ENCODE results near the gene WFDC12.
A peak's percentile ranks its signal among the peaks of the same experiment; 100 is the strongest.
"Not testable (repeated sequence)": the region's sequence is repeated elsewhere in the genome, so short reads cannot be mapped to it uniquely, and the experiment has no call there.

Gene WFDC12, protein sequence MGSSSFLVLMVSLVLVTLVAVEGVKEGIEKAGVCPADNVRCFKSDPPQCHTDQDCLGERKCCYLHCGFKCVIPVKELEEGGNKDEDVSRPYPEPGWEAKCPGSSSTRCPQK

DNA sequence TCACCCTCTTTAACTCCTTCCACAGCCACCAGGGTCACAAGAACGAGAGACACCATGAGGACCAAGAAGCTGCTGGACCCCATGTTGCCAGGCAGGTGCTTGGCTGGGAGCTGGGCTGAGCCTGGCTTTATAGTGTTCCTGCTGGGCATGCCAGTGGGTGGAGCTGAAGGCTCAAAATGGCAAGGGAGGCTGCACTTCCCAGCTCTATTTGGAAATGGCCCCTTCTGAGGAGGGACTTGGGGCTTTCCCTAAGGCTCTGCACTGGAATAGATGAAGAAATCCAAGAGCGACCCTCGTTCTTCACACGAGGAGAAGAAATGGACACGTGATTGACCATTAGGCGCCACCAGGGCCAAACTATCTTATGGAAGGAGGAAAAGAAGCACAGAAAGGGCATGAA lies at the start of gene WFDC12:
Gene WFDC12 (minus strand): TSS at position 101 of the 400 bp plus-strand sequence. CDS start 18 bp downstream, at position 83.
- DNase-seq (ENCODE audit: low read depth): no peak

DNA sequence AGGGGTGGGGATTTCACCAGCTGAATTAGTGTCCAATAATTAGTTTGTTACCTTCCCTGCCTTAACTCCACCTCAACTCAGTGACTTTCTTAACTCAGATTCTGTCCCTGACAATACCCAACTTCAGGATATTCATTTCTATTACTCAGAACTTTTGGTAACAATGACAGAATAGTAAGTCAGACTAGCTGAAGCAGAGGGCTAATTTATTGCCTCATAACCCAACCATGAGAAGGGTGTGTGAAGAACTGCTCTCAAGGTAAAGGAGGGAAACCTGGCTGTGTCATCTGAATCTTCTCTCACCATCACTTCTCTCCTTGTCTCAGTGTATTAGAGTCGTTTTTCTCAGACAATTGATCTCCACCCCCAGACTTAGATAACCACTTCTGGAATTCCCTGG lies 49.3 kb upstream of the WFDC12 start:
- DNase-seq (ENCODE audit: low read depth): no peak

DNA sequence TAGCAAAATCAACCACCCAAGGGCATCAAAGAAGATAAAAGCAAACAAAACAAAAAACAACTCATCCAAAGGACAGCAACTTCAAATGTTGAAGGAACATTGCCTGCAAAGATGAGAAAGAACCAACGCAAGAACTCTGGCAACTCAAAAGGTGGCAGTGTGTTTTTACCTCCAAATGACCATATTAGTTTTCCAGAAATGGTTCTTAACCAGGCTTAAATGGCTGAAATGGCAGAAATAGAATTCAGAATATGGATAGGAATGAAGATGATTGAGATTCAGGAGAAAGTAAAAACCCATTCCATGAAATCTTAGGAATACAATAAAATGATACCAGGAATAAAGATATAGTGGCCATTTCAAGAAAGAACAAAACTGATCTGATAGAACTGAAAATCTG lies 40.6 kb upstream of the WFDC12 start:
- no peak for DNase-seq (ENCODE audit: low read depth)

DNA sequence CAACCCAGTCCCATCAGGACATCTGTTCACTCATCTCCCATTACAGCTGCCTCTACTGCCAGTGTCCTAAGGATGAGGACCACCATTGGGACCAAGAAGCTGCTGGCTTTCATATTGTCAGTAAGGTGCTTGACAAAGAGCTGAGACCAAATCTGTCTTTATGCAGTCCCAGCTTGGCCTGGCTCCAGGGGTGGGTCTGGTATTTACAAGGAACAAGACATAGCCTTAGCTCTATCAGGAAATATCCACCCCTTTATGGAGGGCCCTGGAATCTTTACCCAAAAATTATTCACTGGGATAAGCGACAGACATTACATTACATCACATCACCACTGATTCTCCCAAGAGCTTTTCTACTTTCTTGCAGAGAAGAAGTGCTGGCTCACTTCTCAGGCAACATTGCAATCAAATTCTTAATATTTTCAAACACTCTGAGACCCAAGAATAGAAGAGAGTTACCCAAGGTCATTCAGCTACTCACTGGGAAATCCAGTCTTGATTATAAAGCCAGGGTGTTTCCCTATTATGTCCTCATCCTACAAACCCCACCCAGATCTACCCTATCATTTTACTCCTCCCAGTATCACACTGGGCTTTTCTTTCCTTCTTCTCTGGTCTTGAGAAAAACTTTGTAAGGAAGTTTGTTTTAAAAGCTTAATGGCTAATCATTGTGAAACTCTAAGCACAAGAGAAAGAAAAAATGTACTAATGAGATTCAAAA lies 39.0 kb upstream of the WFDC12 start:
- DNase-seq (ENCODE audit: low read depth): no peak

DNA sequence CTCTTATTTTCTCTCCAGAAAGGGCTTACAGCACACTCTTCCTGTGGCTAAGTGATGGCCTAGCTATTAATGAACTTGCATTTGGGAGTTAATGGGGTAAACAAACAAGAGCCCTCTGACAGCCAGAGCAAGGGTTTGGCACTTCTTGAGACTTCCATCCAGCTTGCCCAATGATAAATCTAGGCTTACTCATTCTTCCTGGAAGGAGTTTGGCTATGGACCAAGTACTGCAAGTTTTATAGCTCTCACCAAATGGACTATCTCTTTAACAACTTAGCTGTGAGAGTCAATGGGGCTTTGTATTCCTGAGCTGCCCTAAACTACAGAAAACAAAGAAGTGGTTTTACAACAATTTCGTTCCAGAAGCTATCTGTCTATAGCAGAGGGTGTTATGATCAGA lies 33.7 kb upstream of the WFDC12 start:
- DNase-seq (ENCODE audit: low read depth): peak; percentile 43

DNA sequence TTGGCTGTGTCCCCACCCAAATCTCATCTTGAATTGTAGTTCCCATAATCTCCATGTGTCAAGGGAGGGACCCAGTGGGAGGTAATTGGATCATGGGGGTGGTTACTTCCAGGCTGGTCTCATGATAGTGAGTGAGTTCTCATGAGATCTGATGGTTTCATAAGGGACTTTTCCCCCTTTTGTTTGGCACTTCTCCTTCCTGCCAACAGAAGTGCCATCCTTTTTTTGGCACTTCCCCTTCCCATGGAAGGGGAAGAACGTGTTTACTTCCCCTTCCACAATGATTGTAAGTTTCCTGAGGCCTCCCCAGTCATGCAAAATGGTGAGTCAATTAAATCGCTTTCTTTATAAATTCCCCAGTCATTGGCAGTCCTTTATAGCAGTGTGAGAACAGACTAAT lies 32.4 kb upstream of the WFDC12 start:
- DNase-seq (ENCODE audit: low read depth): no peak

DNA sequence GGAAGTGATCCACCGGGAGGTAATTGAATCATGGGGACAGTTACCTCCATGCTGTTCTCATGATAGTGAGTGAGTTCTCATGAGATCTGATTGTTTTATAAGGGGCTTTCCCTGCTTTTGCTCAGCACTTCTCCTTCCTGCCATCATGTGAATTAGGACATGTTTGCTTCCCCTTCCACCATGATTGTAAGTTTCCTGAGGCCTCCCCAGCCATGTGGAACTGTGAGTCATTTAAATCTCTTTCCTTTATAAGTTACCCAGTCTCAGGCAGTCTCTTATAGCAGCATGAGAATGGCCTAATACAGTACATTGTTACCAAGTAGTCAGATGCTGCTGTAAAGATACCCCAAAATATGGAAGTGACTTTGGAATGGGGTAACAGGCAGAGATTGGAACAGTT lies 30.5 kb upstream of the WFDC12 start:
- not testable (repeated sequence) for DNase-seq (ENCODE audit: low read depth)

DNA sequence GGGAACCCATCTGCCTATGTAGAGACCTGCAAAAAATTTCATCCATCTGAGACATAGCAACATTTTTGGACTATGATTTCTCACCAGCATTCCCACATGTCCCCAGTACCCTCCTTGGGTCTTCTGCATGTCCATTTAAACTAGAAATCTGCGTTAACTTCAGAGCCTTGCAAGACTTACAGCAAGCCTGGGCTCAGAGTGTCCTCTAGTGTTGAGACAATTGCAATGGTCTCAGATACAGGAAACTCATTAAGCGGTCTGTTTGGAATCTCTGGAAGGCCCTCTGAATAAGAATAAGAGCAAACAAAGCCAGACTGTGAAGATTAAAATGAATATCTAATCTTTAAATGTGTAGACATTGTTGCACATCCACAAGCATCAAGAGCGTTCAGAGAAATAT lies 29.9 kb upstream of the WFDC12 start:
- no peak for DNase-seq (ENCODE audit: low read depth)

DNA sequence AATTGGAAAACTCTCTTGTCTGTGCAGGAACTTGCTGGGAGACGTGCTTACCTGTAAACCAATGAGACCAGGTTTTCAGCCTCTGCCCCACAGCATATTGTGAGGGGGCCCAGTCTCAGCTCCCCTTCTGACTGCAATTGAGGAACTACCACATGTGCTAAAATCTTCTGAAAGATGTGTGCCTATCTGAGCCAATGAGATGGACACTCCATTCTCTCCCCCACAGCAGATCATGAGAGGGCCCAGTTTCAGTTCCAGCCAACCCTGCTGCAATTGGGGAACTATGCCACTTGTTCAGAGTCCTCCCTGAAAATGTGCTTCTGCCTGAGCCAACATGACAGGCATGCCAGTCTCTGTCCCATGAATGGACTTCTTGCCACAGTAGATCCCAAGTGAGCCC lies 29.5 kb upstream of the WFDC12 start:
- DNase-seq (ENCODE audit: low read depth): no peak

DNA sequence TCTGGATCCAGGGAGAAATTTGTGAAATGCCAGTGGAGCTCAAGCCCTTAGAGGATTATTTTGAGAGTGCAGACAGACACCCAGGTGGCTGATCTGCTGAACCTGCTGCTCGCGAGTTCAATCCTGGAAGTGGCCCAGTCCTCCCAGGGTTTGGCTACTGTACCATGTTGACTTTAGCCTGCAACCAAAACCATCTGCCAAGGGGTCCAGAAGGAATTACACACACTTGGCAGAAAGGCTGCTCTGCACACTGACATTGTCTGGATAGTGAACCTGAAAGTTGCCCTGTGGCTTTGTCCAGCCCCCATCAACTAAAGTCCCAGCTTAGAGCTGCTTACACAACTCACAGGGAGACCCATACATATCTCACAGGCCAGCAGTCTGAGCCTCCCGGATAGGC lies 28.9 kb upstream of the WFDC12 start:
- DNase-seq (ENCODE audit: low read depth): no peak

DNA sequence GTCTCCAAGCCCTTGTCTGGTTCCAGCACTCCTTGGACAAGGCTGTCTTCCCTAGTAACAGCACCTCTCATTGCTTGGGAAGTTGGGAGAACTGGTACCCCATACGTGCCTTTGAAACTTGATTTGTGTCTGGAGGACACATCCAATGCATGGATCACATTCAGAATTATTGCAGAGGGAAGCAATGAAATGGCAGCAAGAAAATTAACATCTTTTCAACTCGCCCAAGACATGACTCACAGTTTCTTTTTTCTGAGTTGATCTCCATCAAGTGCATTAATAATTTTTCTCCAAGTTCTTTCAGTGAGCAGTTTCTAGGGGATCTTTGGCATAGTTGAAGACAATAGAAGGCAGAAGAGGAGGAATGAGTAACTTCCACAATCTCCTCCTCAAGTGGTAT lies 28.1 kb upstream of the WFDC12 start:
- no peak for DNase-seq (ENCODE audit: low read depth)

DNA sequence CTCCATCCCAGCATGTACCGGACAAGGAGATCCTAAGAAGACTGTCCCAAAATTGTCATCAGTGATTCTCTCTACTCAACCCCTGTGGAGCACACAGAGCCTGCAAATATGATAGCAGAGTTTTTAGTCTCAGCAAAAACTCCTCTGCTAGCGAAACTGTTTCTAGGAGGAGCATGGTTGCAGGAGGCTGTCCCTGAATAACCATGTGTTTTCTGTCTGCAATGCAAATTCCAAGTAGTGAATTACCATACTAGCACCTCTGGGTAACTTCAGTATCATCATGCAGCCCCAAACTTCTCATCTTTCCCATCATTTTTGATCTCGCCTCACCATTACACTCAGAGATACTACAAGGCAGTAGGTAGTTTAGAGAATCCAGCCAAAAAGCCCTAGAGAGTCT lies 24.8 kb upstream of the WFDC12 start:
- DNase-seq (ENCODE audit: low read depth): no peak

DNA sequence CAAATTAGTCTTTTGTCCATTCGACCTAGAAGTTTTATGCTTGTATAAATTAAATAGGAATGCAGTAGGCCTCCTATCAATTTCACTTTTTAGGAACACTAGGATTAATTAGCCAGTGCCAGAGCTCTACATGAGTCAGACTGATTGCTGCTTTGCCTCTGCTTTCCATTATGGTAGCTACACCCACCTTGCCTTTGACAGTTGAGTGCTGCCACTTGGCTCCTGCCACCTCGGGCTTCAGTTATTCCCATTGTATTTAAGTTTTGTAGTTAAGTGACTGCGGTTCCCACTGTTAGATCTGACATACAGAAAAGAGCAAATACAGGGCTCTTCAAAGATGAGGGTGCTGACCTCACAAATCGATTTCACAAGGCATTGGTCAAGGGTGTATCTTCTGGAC lies 16.6 kb upstream of the WFDC12 start:
- DNase-seq (ENCODE audit: low read depth): no peak

DNA sequence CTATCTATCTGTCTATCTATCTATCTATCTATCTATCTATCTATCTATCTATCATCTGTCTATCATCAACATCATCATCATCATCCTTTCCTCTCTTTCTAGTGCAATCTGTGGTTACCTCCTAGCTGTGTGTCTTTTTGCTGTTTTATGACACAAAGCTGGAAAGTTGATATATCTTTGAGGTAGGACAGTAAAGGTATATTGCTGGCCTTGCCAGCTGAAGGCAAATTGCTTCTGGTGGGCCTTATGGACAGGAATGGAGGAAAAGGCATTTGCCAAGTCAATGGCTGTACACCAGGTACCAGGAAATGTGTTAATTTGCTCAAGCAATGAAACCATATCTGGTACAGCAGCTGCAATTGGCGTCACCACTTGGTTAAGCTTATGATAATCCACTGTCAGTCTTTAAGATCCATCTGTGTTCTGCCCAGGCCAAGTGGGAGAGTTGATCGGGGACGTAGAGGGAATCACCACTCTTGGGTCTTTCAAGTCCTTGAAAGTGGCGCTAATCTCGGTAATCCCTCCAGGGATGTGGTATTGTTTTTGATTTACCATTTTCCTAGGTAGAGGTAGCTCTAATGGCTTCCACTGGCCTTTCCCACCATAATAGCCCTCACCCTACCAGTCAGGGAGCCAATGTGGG lies 15.6 kb upstream of the WFDC12 start:
- DNase-seq (ENCODE audit: low read depth): not testable (repeated sequence)

DNA sequence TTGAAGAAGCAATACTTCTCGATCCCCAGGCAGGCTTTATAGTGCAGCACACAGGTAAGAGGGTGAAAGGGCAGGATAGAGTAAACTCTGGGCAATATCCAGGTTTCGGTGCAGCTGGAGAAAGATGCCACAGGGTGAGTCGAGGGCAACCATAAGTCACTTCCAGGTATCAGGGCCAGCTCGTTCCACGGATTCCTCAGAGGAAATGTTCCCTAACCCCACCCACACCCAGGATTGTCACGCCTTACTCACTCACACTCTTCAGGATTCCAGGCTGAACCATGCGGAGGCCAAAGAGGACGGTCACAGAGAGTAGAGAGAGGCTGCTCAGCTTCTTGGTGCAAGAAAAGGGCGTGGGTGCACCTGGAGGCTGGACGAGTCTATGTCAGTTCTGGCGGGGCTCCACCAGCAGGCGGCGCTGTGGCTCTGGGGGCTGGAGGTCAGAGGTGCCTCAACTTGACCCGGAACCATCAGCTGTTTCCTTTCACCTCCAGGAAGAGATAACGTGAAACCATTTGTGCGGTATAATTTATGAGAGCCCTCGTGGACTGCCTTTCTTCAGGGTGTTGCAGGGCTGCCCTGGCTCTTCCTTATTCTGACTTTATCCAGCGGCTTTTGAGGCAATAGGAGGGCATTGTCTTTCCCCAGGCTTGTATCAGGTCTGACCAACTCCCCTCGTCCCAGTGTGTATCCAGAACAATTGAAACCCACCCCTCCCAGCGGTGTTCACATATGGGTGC lies 14.5 kb upstream of the WFDC12 start:
- DNase-seq (ENCODE audit: low read depth): no peak

DNA sequence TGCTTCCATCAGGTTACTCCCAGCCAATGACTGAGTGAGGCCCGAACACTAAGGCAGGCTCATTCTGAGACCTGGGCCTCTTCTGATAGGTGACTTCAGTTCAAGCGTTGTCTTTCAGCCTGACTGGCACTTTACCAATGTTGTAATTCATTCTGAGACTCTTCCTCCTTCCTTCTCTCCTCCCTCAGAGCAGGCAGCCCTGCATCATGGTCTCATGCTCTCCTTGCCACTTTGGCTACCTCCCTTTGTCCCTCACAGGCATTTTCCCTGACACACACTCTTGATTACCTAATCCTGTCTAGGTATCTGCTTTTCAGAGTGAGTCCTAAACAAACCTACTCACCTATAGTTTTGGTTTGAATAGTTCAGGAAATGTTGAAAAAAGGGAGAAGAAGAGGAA lies 12.6 kb upstream of the WFDC12 start:
- DNase-seq (ENCODE audit: low read depth): no peak

DNA sequence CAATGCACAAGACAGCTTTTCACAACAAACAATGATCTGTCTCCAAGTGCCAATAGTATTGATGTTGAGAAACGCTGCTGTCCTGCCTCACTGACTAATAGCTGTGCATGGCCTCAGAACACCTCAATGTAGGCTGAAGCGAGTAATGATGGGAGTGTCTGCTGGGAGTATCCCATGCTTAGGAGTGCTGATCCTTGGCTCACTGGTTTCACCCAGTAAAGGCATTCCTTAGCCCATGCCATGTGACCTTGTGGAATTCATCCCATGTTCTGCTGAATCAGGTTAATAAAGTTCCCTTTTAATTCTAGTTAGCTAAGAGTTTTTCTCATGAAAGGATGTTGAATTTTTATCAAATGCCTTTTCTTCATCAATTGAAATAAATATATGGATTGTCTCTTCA lies 3.8 kb upstream of the WFDC12 start:
- DNase-seq (ENCODE audit: low read depth): no peak

DNA sequence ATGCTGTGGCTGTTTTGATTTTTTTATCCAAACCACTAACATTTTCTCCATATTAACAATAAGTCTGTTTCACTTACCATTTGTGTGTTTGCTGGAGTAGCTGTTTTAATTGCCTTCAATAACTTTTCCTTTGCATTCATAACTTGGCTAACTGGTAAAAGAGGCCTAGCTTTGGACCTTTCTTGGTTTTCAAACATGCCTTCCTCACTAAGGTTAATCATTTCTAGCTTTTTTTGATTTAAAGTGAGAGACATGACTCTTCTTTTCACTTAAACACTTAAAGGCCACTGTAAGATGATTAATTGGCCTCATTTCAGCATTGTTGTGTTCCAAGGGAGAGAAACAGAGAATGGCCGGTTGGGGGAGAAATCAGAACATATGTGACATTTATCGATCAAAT lies 2.9 kb downstream of the WFDC12 start:
- DNase-seq (ENCODE audit: low read depth): no peak

DNA sequence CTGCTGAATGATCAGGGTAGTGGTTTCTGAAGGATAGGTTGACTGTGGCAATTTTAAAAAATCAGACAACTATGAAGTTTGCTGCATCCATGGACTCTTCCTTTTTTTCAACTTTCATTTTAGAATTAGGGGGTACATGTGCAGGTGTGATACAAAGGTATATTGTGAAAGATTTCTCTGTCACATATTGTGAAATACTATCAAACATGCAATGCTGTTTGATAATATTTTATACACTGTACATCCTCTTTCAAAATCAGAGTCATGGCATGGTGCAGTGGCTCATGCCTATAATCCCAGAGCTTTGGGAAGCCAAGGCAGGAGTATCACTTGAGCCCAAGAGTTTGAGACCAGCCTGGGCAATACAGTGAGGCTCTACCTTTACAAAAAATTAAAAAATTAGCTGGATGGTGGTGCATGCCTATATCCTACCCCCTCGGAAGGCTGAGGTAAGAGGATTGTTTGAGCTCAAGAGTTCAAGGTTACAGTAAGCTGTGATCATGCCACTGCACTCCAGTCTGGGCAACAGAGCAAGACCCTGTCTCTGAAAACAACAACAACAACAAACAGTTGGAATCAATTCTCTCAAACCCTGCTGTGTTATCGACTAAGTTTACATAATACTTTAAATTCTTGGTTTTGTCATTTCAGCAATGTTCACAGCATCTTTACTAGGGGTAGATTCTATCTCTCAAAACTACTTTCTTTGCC lies 4.6 kb downstream of the WFDC12 start:
- no peak for DNase-seq (ENCODE audit: low read depth)

DNA sequence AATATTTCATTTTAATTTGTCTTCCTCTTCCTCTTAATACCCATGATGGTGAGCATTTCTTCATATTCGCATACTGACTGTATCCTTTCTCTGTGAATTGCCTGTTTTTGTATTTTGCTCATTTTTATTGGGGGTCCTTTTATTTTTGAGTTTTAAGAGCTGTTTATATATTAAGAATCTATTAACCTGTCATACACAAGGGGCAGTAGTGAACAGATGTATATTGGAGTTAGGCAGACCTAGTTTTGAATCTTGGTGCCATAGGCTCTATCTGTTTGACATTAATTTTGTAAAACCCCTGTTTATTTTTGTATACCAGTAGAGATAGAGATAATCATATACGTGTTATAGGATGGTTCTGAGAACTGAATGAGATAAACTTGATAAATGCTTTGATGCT lies 6.2 kb downstream of the WFDC12 start:
- no peak for DNase-seq (ENCODE audit: low read depth)

DNA sequence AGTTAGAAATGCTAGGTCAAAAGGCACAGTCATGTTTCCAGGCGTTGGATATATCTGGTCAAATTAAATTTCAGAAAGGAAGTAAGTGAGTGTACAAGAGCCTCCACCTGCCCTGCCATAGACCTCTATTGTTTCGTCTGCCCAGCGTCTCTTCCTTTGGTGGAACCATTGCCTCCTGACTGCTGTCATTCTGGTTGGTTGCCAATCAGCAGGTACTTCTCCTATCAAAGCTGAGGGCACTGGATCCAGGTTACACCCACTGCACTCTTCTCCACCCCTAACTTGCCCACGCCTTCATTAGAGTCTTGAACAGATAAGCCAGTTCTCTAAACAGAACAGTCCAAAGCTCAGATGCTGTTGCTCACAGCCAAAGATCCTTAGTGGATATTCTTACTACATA lies 6.7 kb downstream of the WFDC12 start:
- no peak for DNase-seq (ENCODE audit: low read depth)

DNA sequence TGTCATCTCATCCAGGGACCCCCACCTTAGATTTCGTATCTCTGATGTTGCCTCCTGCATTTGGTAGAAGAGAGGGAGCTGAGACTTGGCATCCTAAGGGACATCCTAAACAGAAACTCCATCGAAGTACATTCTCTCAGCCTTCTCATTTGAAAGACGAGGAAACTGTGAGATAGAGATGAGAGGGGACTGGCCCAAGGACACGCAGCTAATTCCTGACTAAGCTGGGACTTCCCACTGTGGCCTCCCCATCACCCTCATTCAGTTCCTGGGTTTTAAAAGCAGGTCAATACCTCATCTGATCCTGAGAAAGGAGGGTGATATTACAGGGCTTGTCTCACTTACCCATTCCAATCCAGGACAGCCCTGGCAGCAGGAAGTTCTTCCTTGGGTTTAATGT lies 8.4 kb downstream of the WFDC12 start:
- DNase-seq (ENCODE audit: low read depth): no peak

DNA sequence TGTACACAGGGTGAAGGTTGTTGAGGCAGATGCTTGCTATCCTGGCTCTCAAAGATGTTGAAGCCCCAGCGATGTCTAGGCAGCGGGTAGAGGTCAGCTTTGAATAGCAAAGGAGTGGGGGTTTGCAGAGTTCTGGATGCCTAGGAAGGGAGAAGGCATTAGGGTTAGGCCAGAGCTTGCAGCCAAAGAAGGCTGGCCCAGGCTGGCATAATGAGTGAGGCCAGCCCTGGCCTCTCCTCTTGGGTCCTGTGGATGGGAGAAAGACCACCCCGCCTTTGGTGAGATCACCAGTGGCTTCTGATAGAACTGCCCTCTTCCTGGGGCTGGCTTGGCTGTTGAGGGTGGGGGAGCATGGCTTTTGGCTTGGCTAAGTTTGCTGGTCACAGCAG lies 8.9 kb downstream of the WFDC12 start:
- no peak for DNase-seq (ENCODE audit: low read depth)
